SW480 (cell line): ENCODE data around the gene SNX21.
"Not testable (repeated sequence)": the region's sequence is repeated elsewhere in the genome, so short reads cannot be mapped to it uniquely, and the experiment has no call there.

Source experiments
- DNase-seq: peaks from one replicate; pipeline ENCODE4 v3.0.0-alpha.2; 2016; ENCODE audit warnings: low spot score

Gene SNX21

DNA sequence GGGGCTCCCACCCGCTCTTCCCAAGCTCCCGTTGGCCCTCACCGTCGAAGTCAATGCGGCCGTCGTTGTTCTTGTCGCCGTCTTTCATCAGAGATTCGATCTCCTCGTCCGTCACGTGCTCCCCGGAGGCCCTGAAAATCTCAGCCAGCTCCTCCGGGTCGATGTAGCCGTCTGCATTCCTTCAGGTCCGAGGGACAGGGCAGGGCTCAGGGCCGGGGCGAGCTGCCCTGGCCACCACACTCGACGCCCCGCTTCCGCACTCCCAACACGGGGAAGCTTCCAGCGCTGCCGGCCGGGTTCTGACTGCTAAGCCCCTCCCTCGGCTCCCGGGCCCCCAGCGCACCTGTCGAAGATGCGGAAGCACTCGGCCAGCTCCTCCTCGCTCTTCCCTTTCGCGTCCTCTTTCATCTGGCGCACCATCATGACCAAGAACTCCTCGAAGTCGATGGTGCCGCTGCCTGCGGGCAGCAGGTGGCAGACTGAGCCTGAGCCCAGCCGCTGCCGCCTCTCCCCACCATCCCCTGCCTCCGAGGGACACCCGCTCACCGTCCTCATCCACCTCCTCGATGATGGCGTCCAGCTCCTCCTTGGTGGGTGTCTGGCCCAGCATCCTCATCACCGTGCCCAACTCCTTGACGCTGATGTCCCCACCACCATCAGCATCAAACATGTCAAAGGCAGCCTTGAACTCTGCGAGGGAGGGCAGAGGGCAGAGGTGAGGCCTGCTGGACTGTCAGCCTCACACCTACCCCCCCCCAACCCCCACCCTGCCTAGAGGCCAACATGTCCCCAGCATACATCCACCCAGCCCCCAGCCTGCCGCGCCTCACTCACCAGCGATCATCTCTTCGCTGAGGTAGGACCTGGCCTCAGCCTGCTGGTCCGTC, 9.4 kb upstream of the SNX21 start:
- no peak for DNase-seq

DNA sequence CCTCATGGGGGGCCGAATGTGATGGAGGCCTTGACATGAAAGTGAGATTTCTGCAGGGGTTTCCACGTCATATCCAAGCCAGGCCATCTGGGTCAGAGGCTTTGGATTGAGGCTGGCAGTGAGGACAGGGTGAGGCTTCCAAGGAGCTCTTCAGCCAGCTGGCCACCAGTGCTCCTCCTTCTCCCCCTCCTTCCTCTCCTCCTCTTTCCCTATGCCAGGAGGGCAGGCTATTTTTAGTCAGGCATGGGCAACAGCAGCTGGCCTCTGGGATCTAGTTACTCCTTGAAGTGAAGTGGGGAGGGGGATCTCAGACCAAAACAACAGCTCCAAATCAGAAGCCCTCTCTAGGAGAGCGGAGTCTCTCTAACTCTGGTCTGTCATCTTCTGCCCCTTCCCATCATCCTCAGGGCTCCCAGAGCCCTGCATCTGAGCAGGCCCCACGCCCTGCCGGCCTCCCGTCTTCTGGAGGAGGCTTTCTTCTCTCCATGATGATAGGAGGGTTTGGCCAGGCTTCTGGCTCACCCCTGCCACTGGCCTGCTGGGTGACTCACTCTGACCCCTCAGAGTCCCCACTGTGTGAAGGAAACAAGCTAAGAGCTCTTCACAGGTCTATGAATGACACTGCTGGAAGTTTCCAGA, 7.1 kb upstream of the SNX21 start:
- no peak for DNase-seq

DNA sequence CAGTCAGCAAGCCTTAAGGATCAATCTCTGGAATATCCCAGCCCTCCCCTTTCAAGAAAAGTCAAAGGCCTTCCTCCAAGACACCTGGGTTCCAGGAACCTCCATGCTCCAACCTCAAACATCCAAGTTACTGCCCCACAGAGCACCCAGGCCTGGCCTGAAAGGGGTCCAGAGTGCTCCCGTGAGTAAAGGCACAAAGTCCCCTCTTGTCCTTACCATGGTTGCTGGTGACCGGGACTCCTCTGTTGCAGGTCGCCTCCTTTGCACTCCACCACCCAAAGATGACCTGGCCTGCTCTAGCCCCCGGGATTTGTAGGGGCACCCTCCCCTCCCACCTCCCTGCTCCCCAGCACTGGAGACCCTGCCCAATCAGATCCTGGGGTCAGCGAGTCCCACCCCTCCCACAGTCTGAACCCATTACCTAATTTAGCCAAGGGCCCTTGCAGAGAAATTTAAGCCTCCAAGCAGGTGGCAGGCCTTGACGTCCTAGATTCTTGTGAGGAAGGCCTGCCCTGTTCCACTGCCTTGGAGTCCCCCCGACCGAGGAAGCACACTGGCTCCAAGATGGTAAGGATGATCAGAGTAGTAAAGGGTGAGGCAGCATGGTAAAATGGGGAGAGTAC, 6.5 kb upstream of the SNX21 start, which contains the start of gene TNNC2:
TSS of gene TNNC2 (minus strand) at position 283 of the 623 bp plus-strand sequence. CDS start at position 219, 64 bp downstream.
- DNase-seq: no peak

DNA sequence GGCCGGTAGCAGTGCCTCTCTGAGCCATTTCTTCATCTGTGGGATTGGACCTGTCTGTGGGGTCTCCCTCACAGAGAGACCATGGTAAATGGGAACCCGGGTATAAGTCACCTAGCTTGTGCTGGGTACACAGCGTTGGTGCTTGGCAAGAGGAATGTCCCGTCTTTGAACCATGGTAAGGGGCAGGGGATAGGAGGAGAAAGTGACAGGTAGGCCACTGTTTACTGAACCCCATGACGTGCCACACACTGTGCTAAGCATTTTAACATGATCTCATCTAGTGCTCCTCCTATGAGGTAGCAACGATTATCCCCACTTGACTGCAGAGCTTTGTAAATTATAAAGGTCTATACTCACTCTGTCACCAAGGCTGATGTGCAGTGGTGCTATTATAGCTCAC, 5.9 kb upstream of the SNX21 start:
- no peak for DNase-seq

DNA sequence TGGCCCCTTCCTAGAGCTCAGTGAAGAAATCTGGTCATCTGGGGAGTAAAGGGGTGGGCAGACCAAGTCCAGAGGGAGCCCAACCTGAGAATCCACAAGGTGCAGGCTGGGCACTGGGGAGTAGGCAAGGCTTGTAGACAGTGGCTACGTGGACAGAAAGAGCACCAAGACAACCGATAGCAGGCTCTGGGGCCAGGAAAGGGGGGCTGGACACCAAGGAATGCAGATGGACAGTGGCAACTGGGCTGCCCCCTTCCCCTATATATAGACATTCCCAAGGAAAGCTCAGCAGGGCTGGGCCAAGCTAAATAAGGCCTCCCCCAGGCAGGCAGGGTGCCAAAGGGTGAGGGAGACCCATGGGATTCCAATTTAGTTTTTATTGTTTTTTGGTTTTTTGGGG, 5.0 kb upstream of the SNX21 start:
- DNase-seq: no peak

DNA sequence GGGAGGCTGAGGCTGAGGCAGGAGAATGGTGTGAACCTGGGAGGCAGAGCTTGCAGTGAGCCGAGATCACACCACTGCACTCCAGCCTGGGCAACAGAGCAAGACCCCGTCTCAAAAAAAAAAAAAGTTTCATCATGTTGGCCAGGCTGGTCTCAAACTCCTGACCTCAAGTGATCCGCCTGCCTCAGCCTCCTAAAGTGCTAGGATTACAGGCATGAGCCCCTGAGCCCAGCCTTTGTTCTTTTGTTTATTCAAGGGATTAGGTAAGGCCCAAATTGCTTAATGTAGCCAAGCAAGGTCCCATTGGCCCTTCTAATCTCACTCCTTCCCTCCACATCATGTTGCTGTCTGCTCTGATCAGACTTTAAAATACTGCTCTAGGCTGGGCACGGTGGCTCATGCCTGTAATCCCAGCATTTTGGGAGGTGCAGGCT, 3.9 kb upstream of the SNX21 start:
- not testable (repeated sequence) for DNase-seq

DNA sequence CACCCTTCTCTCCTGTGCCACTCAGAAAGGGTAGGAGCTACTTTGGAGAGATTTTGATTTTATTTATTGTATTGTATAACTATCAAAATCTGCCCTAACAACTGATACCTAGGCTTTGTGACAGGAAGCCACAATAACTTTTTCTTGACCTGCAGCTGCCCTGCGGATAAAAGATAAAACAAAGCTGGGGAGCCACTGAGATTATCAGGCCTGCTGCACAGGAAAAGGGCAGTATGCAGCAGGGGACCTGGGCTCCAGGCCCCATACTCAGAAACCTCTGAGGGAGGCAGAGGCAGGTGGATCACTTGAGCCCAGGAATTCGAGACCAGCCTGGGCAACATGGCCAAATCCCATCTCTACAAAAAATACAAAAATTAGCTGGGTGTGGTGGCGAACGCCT, 980 bp upstream of the SNX21 start:
- no peak for DNase-seq

DNA sequence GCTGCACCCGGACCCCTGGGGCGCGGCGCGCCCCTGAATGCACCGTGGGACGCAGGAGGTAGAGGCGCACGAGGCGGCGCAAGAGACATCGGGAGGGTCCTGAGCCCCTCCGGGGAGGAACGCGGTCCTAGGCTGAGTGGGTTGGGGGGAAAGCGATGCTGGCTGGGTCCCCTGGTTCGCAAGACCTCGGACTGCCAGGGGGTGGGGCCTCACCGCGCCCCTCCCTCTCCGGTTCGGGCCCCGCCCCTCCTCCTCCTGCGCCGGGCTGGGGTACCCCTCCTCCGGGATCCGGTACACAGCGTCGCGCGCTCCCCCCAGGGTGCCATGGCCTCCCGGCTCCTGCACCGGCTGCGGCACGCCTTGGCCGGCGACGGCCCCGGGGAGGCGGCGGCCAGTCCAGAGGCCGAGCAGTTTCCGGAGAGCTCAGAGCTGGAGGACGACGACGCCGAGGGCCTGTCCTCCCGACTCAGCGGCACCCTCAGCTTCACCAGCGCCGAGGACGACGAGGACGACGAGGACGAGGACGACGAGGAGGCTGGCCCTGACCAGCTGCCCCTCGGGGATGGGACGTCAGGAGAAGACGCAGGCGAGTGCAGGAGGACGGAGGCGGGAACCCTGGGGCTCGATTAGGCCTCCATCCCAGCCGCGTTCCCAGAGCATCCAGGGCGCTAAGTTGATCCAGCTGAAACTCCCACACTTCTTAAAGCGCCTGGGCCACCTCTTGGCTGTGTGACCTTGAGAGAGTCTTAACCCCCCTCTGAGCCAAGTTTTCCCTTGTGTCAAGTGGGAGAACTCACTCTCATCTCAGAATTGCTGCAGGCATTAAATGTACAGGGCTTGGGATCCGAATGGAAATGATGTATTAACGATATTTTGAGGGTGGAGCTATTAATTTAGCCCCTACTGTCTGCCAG, 541 bp downstream of the SNX21 start:
- peak; percentile 50 for DNase-seq

DNA sequence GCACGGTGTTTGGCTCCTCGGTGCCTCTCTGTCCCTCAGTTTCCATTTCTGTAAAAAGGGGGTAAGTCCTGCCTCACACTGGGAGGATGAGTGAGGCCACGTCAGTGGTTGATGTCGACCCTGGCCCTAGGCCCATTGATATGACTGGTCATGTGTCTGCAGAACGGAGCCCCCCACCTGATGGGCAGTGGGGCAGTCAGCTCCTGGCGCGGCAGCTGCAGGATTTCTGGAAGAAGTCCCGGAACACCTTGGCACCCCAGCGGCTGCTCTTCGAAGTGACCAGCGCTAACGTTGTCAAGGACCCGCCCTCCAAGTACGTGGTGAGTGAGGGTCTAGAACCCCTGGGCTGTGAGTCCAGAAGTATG, 1.2 kb downstream of the SNX21 start:
- no peak for DNase-seq

DNA sequence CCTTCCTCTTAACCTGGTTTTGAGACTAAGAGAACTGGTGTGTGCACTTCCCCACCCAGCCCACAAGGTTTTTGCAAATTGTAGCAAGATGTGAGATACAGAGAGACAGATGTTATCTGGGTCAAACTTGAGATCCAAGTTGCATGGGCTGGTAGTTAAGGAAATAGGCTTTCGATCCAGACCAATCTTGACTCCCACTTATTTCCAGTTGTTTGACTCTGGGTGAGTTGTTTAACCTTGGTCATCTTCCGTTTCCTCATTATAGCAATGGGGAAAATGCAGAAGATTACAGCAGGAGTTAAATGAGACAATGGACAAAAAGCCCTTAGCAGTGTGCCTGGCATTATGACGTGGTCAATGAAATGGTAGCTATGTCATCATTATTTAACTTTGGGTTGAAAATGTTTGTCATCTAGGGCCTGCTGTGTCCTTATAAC, 1.7 kb downstream of the SNX21 start:
- no peak for DNase-seq

DNA sequence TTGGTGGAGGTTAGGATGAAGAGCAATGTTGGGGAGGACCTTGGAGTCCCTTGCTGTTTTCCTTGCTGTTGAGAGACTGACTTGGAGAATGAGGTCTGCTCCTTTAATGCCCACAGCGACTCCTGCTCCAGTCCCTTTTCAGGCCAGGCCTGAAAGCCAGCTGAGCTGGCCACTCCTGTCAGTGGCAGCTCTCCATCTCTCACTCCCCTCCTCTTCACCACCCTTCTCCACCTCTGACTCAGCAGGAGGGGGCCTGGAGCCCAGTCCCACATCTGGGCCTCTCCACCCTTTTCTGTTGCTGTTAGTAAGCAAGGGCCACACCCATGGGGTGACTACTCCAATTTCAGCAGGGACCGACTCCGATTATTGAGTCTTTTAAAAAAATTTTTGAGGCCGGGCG, 2.2 kb downstream of the SNX21 start:
- DNase-seq: no peak

DNA sequence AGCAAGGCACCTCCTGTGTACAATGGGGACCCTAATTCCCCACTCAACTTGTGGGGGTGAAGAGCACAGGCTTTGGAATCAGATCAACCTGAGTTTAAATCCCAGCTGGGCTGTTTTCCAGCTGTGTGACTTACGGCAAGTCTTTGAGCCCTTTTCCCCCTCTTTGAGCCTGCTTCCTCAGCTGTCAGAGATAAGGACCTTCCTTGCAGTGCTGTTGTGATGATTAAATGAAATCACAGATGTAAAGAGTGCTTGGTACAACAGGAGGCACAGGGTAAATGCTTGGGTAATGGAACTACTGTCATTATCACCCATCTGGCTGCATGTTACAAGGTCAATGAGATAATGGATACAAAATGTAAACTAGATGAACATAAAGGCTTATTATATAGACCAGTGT, 3.2 kb downstream of the SNX21 start:
- no peak for DNase-seq

DNA sequence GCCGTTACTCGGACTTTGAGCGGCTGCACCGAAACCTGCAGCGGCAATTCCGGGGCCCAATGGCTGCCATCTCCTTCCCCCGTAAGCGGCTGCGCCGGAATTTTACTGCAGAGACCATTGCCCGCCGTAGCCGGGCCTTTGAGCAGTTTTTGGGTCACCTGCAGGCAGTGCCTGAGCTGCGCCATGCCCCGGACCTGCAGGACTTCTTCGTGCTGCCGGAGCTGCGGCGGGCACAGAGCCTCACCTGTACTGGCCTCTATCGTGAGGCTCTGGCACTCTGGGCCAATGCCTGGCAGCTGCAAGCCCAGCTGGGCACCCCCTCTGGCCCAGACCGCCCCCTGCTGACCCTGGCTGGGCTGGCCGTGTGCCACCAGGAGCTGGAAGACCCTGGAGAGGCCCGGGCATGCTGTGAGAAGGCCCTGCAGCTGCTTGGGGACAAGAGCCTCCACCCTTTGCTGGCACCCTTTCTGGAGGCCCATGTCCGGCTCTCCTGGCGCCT, 7.2 kb downstream of the SNX21 start:
- no peak for DNase-seq

DNA sequence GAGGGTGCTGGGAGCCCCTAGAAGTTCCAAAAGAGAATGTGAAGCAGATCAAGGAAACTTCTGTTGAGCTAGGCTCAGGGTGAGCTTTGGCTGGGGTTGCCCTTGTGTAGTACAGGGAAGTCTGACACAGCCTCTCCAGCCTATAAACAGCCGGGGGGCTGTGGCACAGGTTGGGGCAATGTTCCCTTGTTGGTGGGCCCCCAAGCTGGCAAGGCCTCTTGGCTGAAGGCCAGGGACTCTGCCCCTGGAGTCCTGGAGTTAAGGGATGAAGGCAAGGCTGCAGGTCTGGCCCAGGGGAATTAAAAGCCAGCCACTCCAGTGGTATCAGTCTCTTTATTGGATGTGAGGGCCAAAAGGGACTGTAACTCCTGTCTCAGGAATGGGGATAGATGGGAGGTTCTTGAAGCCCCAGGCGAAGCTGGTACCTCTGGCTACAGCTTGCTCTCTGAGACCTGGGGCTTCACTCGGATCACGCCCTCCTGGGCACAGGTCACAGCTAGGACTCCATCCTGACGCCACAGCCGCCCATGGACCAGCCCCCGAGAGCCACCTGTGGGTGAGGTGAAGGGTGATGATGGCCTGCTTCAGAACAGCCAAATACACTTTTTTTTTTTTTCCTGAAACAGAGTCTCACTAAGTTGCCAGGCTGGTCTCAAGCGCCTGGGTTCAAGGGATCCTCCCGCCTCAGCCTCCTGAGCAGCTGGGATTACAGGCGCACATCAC, 8.0 kb downstream of the SNX21 start:
- DNase-seq: no peak

DNA sequence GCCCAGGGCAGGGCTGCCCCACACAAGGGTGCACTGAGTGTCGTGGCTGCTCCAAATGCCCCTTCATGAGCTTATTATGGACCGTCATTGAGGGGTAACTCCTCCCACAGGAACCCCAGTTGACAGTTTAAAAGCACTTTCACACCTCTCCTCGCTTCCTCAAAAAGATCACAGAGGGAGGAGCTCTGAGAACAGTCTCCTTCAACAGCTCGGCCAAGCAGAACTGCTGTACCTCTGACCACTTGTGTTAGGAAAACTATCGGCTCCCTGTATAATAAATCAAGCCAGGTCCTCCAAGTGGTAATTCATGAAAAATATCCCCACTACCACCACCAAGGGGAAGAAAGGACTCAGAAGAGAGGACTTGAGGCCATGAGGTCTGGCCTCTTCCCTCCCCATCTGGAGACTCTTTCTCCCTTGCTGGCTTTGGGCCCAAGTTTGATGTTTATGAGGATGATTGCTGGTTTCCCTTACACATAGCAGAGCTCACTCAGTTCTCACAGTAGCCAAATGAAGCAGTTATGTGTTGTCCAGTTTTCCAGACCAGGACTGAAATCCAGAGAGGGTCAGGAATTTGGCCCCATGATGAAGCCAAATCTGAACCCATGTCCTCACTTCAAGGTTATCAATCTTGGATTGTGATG, 8.7 kb downstream of the SNX21 start:
- no peak for DNase-seq

DNA sequence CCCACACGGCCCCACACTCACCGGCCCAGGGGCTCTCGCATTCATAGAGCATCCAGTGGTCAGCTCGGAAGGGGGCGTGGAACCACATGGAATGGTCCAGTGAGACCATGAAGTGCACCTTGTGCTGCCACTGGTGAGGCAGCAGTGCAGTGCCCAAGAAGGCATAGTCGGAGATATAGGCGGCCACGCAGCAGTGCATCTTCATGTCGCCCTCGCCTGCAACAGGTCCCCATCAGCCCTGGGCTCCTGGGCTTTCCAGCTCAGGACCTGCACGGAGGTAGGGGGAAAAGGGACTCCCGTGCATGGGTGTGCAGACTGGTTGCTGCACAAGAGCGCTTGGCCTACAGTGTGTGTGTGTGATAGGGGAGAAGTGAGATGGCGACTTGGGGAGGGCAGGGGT, 9.9 kb downstream of the SNX21 start:
- no peak for DNase-seq

DNA sequence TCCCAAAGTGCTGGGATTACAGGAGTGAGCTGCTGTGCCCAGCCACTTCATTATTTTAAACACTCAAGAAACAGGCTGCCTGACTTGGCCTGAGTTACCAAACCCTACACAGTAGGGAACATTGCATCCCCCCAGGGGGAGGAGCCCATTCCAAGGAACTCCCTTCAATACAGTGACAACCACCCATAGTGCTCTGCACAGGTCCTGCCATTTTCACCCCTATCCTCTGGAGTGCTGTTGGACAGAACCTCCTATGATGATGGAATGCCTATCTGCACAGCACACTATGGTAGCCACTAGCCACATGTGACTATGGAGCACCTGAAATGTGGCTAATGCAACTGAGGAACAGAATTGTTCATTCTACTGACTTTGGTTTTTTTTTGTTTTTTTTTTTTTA, 11.9 kb downstream of the SNX21 start:
- no peak for DNase-seq

DNA sequence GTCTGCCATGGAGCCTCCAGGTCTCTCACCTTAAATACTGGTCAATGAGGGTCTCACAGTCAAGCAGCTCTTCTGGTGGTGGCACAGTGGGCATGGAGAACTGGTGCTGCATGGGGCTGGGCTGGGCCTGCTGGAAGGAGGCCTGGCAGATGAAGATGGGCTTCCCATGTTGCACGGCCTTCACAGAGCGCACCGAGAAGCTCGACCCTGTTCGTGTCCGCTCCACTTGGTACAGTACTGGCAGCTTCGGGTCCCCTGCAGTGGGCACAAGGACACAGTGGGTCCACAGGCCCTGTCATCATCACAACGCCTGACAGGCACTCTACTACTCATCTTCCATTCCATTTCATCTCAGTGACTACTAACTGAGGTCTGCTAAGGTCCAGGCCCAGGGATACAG, 14.8 kb downstream of the SNX21 start:
- DNase-seq: no peak

DNA sequence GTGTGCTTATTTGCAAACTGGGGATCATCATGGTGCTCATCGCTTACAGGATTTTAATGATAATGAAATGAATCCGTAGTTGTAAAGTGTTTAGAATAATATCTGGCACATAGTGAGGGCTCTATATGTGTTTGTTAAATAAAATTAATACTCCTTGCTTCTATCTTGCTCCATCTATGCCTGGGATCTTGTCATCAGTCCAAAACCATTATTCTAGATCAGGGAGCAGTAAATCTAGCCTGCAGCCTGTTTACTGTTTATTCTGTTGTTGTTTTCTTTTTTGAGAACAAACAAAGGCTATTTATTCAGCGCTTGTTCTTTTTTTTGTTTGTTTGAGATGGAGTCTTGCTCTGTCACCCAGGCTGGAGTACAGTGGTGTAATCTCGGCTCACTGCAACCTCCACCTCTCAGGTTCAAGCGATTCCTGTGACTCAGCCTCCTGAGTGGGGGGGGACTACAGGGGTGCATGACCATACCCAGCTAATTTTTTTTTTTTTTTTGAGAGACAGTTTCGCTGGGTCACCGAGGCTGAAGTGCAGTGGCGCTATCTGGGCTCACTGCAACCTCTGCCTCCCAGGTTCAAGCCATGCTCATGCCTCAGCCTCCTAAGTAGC, 15.5 kb downstream of the SNX21 start:
- DNase-seq: no peak

DNA sequence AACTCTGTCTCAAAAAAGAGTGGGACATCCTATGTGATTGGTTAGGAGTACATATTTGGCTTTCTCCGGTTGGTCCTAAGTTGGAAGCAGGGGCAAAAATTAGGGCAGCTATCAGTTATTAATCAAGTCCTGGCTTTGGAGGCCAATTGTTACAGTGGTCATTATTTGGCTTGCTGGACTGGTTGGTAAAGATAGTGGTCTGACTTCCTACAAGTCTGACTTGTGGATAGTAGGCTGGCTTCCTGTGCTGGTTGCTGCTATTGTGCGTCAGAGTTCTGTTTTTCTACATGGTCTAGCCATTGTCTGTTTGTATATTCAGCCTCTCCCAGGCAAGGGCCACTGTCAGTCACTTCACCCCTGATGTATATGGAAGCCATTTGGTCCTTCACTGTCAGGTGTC, 16.6 kb downstream of the SNX21 start:
- no peak for DNase-seq
